GM12873 (cell line): Measurements from ENCODE around the gene HGFAC.

Source experiments
- TF ChIP-seq, protein P1 (sequence below): IDR thresholded peaks from 2 replicates; pipeline ENCODE4 v1.5.1; 2012; ENCODE audit warnings: low read depth, mild to moderate bottlenecking, moderate library complexity, low read length, control low read depth; ENCODE audit not compliant: insufficient read depth; ENCODE audit errors: missing control alignments

HGFAC gene

DNA sequence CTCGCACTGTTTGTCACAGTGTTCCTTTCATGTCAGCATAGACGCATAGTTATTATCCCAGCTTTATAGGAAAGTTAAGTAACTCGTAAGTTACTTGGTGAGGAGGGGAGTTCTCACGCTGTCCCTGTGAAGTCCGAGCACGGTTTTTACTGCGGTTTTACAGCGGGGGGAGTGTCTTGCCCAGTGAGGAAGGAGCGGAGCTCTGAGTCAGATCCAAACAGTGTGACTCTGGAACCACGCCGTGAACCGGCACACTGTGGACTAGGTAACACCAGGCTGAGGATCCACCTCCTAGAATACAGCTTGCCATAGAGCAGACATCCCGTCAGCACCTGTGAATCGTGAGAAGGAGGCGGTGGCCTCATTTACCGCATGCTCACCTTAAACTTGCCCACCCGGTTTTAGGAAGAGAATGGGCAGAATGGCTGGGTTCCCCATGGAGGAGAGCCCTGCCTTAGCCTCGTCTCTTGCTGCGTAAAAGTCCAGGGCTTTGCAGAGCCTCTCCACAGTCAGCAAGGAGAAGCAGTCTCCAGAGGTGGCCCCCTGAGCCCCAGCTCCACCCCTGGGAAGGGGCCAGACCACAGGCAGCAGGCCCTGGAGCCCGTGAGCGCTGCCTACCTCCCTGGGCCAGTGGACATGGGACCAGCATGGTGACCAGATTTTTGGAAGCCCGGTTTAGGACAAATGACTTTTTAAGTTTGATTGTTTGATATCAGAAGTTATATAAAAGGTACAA is 40.2 kb upstream of the HGFAC start:
- TF ChIP-seq, protein P1, sequence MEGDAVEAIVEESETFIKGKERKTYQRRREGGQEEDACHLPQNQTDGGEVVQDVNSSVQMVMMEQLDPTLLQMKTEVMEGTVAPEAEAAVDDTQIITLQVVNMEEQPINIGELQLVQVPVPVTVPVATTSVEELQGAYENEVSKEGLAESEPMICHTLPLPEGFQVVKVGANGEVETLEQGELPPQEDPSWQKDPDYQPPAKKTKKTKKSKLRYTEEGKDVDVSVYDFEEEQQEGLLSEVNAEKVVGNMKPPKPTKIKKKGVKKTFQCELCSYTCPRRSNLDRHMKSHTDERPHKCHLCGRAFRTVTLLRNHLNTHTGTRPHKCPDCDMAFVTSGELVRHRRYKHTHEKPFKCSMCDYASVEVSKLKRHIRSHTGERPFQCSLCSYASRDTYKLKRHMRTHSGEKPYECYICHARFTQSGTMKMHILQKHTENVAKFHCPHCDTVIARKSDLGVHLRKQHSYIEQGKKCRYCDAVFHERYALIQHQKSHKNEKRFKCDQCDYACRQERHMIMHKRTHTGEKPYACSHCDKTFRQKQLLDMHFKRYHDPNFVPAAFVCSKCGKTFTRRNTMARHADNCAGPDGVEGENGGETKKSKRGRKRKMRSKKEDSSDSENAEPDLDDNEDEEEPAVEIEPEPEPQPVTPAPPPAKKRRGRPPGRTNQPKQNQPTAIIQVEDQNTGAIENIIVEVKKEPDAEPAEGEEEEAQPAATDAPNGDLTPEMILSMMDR: no peak

DNA sequence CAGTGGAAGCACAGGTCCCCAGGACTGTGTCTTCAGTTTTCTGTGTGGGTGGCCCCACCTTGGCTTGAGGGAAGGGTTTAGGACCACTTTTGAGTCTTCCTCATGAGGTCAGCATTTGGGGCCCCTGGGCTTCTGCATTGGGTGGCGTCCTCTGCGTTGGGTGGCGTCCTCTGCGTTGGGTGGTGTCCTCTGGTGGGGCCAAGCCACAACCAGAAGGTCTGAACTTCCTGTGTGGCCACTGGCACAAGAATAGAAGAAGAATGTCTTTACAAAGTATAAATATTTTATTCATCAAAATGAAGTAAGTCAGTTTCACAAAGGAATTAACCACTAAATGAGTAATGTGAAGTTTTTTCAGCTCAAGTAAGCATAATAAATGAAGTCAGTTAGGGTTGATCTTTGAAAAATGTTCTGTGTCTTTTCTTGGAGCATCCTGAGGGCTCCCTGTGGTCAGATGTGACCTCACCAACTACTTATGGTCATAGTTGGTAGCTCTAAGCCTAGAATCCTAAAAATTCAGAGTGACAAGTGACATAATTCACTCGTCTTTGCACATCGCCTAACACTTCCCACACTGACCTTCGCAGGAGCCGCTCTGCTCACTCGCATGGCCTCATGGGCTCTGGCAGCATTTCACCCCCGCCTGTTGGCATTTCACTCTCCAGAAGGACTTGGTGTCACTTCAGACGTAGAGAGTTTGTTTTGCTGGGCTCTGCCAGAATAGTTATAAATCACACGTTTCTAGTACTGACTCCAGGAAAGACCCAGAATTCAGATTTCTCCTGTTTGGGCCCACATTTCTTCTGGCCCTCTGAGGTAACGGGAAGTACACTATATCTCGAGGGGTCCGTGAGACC is 39.0 kb upstream of the HGFAC start:
- TF ChIP-seq, protein P1: no peak

DNA sequence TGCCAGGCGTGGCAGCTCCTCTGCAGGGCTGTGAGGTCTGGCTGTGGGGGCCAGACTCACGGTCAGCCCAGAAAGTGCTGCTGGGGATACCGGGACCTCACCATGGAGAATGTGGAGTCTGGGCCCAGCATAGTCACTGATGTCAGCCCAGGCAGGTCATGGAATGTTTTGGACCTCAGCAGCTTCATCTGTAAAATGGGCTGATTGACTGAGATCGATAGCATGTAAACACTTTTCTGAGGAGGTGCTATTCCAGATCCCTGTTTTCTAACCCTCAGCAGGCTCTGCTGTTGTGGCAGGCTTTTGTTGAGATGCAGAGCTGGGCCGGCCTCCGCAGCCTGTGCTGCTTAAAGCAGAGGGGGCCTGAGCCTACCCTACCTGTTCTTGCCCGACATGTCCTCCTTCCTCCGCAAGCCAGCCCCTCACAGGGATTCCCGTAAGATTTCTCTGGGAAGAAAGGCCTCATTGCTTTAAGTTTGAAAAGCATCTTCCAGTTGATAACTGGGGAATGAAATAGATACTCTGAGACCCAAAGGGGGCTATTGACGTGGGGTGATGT is 38.3 kb upstream of the HGFAC start:
- TF ChIP-seq, protein P1: no peak

DNA sequence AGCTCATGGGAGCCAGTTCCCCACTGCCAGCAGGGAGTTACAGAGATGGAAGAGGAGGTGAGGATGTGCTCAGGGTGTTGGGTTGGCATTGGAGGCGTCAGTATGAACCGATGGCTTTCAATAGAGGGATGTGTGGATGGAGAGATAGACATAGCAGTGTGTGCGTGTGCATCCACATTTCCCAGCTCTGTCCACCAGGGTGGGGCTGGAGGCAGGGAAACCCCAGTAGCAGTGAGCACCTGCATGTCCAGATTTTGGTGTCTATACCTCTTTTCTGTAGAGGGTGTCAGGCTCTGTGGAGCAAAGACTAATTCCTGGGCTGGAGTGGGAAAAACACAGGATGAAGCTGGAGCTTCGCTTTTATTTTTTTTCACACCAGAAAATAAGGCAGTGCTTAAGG is 37.2 kb upstream of the HGFAC start:
- TF ChIP-seq, protein P1: peak; percentile 5

DNA sequence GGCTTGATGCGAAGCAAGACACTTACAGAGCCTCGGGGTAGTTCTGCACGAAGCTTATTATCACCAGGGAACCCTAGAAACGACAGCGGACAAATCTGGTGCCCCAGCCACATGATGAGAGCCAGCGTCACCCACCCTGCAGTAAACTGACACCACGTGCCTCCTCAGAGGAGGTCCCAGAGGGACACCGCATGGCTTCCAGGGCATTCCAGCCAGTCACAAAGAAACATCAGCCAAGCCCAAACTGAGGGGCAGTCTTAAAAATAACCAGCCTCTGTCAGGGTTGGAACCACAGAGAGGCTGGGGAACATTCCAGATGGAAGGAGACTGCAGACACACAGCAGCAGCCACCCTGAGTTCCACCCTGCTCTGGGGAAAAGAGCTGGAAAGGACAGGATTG is 36.6 kb upstream of the HGFAC start:
- TF ChIP-seq, protein P1: no peak

DNA sequence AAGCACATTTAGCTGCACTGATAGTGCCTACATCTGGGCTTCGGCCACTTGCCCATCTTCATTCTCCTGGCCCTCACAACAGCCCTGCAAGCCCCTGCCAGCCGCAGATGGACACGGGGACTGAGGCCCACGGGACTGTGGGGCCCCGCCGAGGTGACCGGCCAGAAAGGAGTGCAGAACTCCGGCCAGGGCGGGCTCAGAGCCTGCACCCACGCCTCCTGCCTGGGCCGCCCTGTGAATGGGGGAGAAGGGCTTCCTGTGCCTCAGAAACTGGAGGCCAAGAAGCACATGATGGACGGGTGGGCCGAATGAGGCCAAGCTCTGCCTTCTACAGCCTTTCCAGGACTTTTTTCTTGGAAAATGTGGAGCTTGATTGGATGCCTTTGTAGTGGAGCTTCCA is 35.7 kb upstream of the HGFAC start:
- TF ChIP-seq, protein P1: no peak

DNA sequence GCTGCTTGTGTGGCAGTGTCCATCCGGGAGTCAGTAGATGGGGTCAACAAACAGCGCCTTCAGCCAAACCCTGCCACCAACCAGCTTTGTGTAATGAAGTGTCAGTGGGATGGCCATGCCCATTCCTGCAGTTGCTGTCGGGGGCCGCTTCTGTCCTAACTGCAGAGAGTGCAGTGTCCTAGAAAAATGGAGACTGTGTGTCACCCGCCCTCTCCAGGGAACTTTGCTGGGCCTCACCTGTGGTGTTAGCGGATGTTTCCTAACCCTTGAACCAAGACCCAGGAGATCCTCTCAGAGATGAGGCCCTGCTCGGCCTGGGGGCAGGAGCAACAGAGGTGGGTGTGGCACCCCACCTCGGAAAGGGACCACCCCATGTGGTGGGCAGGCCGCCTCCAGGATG is 35.3 kb upstream of the HGFAC start:
- TF ChIP-seq, protein P1: no peak
